PC-3 (cell line): Measurements from ENCODE around the gene NSF.
"Not testable (repeated sequence)": the region's sequence is repeated elsewhere in the genome, so short reads cannot be mapped to it uniquely, and the experiment has no call there.

Source experiments
- CTCF ChIP-seq: fragments of 300-600 bp; sonication (generic); conservative IDR thresholded peaks from 2 replicates; pipeline ENCODE4 v1.5.1; 2017; ENCODE audit warnings: antibody characterized with exemption, low read depth, mild to moderate bottlenecking, low read length
- EZH2 ChIP-seq: fragments of 300-600 bp; sonication (generic); IDR thresholded peaks from one replicate; pipeline ENCODE4 v1.6.1; 2017; ENCODE audit warnings: antibody characterized with exemption, mild to moderate bottlenecking, low read length; ENCODE audit not compliant: unreplicated experiment
- EZH2phosphoT487 ChIP-seq: fragments of 300-600 bp; sonication (generic); IDR thresholded peaks from 2 replicates; pipeline ENCODE4 v1.6.1; 2018; ENCODE audit warnings: mild to moderate bottlenecking, antibody characterized with exemption, low read length, borderline replicate concordance

GRCh38 chr17:46663552-46663951 is 73.1 kb downstream of the NSF start:
- TF ChIP-seq CTCF, EZH2, EZH2phosphoT487: not testable (repeated sequence)
